Hepatocyte (in vitro differentiated cells): ENCODE measurements around the gene RAB1A. TPM values are rescaled to one million over a fixed set of nuclear protein-coding genes. Genes with fewer than 3 reads are reported as not detected.

Source experiments
- DNase-seq: peaks from one replicate; pipeline ENCODE4 v3.0.0-alpha.2; 2016; ENCODE audit warnings: low spot score
- H2AFZ ChIP-seq: fragments of 200-600 bp; sonication (generic); 2 replicates; pipeline ENCODE4 v1.6.0; 2016; ENCODE audit warnings: antibody characterized with exemption, mild to moderate bottlenecking
- H3K27ac ChIP-seq: fragments of 200-600 bp; sonication (generic); 2 replicates; pipeline ENCODE4 v1.5.1; 2016; ENCODE audit warnings: mild to moderate bottlenecking
- H3K27me3 ChIP-seq: fragments of 200-600 bp; sonication (generic); 2 replicates; pipeline ENCODE4 v1.6.1; 2016
- H3K36me3 ChIP-seq: fragments of 200-600 bp; sonication (generic); replicated peaks from 2 replicates; pipeline ENCODE4 v1.5.1; 2016; ENCODE audit warnings: low read depth; ENCODE audit not compliant: insufficient read depth
- H3K4me1 ChIP-seq: fragments of 200-600 bp; sonication (generic); 2 replicates; pipeline ENCODE4 v1.5.1; 2016; ENCODE audit warnings: mild to moderate bottlenecking, moderate library complexity; ENCODE audit not compliant: insufficient read depth
- H3K4me2 ChIP-seq: fragments of 200-600 bp; sonication (generic); 2 replicates; pipeline ENCODE4 v1.6.0; 2016
- H3K4me3 ChIP-seq: fragments of 200-600 bp; sonication (generic); 2 replicates; pipeline ENCODE4 v1.5.1; 2016; ENCODE audit warnings: mild to moderate bottlenecking
- H3K79me2 ChIP-seq: fragments of 200-600 bp; sonication (generic); 2 replicates; pipeline ENCODE4 v1.6.0; 2017; ENCODE audit warnings: mild to moderate bottlenecking
- H3K9me2 ChIP-seq: fragments of 200-600 bp; sonication (generic); replicated peaks from 2 replicates; pipeline ENCODE4 v1.6.0; 2017; ENCODE audit warnings: mild to moderate bottlenecking; ENCODE audit not compliant: insufficient read depth
- H3K9me3 ChIP-seq: fragments of 200-600 bp; sonication (generic); 2 replicates; pipeline ENCODE4 v1.5.1; 2016; ENCODE audit warnings: low read depth, mild to moderate bottlenecking
- H4K20me1 ChIP-seq: fragments of 200-600 bp; sonication (generic); 2 replicates; pipeline ENCODE4 v1.6.0; 2016; ENCODE audit warnings: mild to moderate bottlenecking; ENCODE audit not compliant: insufficient read depth, poor library complexity, severe bottlenecking
- EZH2 ChIP-seq: fragments of 200-600 bp; sonication (generic); IDR thresholded peaks from 2 replicates; pipeline ENCODE4 v1.6.1; 2016; ENCODE audit warnings: antibody characterized with exemption, mild to moderate bottlenecking, borderline replicate concordance
- EZH2phosphoT487 ChIP-seq: fragments of 200-600 bp; sonication (generic); IDR thresholded peaks from one replicate; pipeline ENCODE4 v1.6.1; 2018; ENCODE audit warnings: antibody characterized with exemption, mild to moderate bottlenecking, low read depth, moderate library complexity; ENCODE audit not compliant: unreplicated experiment, severe bottlenecking
- WGBS: methylation state at CpG from one replicate; pipeline ENCODE4 v1.1.6; 2016; ENCODE audit warnings: low lambda C conversion rate; ENCODE audit errors: missing lambda C conversion rate; 5-methylcytosine and 5-hydroxymethylcytosine counted together
- polyA plus RNA-seq: library from polyadenylated mRNA; unstranded; fragments of >200 nt; fragmentation: Nextera tagmentation; extraction: Ambion mirVana; gene quantifications from 2 replicates; pipeline ENCODE4 v1.2.1, GENCODE V29; 2016
- total RNA-seq: library from RNA; depleted of rRNA; stranded (reverse); fragments of >200 nt; gene quantifications from 2 replicates; pipeline ENCODE4 v1.2.3, GENCODE V29; 2014
- TF ChIP-seq, protein P1 (sequence below): fragments of 200-600 bp; sonication (generic); IDR thresholded peaks from 2 replicates; pipeline ENCODE4 v1.5.1; 2016; ENCODE audit warnings: antibody characterized with exemption, mild to moderate bottlenecking; ENCODE audit not compliant: poor library complexity

Gene RAB1A
- total and polyA plus RNA-seq, 2 experiments from 2014 or later: 200 to 347 TPM

DNA sequence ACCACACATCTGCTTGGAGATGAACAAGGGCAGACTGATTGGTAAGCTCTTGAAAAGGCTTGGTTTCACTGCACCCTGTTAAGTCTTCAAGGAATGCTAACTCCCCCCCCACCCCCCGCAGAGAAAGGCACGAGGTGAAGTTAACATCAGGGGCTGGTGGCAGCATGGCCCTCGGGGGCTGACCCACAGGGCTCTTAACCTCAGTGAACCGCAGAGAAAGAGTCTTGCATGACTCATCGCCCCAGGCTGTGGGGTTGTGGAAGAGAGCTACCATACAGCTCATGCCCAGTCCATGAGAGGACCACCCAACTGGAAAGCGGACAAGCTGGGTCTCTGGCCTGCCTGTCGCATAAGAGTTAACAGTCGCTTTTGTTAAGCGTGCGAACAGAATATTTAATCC, 84.3 kb downstream of the RAB1A start:
- TF ChIP-seq EZH2phosphoT487: no peak
- TF ChIP-seq, protein P1, sequence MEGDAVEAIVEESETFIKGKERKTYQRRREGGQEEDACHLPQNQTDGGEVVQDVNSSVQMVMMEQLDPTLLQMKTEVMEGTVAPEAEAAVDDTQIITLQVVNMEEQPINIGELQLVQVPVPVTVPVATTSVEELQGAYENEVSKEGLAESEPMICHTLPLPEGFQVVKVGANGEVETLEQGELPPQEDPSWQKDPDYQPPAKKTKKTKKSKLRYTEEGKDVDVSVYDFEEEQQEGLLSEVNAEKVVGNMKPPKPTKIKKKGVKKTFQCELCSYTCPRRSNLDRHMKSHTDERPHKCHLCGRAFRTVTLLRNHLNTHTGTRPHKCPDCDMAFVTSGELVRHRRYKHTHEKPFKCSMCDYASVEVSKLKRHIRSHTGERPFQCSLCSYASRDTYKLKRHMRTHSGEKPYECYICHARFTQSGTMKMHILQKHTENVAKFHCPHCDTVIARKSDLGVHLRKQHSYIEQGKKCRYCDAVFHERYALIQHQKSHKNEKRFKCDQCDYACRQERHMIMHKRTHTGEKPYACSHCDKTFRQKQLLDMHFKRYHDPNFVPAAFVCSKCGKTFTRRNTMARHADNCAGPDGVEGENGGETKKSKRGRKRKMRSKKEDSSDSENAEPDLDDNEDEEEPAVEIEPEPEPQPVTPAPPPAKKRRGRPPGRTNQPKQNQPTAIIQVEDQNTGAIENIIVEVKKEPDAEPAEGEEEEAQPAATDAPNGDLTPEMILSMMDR: no peak
- no peak for TF ChIP-seq EZH2
- Histone ChIP-seq H3K9me3 (no peaks in the 10 kb centered on the region), H2AFZ (no peak overlapping the region), H3K36me3 (no peaks in the 10 kb centered on the region), H4K20me1 (no peaks in the 10 kb centered on the region), H3K9me2 (no peaks in the 10 kb centered on the region), H3K27me3 (no peaks in the 10 kb centered on the region), H3K4me2 (no peak overlapping the region), H3K4me1 (no peaks in the 10 kb centered on the region), H3K4me3 (no peak overlapping the region), H3K79me2 (no peaks in the 10 kb centered on the region), H3K27ac (no peak overlapping the region)
- DNase-seq: no peak
- 52% methylated on average over 10 of the region's 10 CpGs for WGBS

DNA sequence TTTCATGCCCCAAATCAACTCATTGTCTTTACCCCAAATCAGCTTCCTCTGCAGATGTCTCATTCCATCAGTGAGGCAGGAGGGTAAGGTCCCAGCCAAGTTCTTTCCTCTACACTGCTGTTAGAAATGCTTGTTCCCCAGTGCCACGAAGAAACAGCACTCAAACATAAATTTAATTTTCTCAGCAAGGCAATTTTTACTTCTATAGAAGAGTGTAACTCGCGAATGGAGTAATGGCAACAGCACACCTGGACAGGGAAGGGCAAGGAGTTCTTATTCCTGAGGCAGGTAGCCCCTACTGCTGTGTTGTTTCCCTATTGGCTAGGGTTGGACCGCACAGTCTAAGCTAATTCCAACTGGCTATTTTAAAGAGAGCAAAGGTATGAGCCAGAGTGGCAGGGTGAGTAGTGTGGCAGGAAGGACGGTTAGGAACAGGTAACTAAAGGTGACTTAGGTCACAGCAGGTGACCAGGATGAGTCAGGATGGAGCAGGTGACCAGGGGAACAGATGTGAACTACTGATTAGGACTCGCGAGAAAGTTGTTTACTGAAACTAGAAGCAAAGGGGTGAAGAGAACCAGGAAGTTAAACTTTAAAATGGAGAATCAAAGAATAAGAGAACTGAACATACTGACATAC, 85.7 kb downstream of the RAB1A start:
- no peaks in the 10 kb centered on the region for H3K9me2 ChIP-seq
- H3K27ac ChIP-seq: peak overlapping the region; percentile 70
- peak; percentile 62 for DNase-seq
- no peak overlapping the region for H3K4me2 ChIP-seq
- no peak overlapping the region for H2AFZ ChIP-seq
- WGBS: 62% methylated on average over 7 of the region's 7 CpGs
- no peaks in the 10 kb centered on the region for H4K20me1 ChIP-seq
- TF ChIP-seq EZH2phosphoT487 (no peak), EZH2 (no peak)
- TF ChIP-seq, protein P1: no peak
- no peaks in the 10 kb centered on the region for H3K27me3 ChIP-seq
- no peaks in the 10 kb centered on the region for H3K79me2 ChIP-seq
- no peaks in the 10 kb centered on the region for H3K36me3 ChIP-seq
- H3K9me3 ChIP-seq: no peaks in the 10 kb centered on the region
- no peaks in the 10 kb centered on the region for H3K4me1 ChIP-seq
- no peak overlapping the region for H3K4me3 ChIP-seq

DNA sequence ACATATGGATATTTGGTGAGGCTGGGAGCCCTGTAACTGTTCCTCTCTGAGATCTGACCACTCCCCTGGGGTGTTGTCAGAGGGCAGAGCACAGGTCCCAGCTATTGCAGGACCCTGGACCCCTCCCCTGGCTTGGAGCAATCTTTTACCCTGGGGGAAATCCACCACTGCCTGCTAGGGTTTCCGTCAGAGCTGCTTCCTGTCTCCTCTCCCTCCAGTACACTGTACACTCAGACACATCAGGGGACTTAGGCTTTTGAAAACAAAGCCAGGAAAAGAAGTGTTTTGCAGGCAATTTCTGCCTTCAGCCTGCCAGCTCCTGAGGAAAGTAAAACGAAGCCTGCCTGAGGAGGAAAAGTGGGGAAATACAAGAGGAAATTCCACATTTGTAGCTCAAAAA, 86.9 kb downstream of the RAB1A start:
- Histone ChIP-seq H3K27me3 (no peaks in the 10 kb centered on the region), H3K27ac (no peak overlapping the region), H3K4me2 (no peak overlapping the region), H3K9me2 (no peaks in the 10 kb centered on the region), H4K20me1 (no peaks in the 10 kb centered on the region), H3K4me1 (no peaks in the 10 kb centered on the region), H3K4me3 (no peak overlapping the region), H3K9me3 (no peaks in the 10 kb centered on the region), H3K79me2 (no peaks in the 10 kb centered on the region), H3K36me3 (no peaks in the 10 kb centered on the region), H2AFZ (no peak overlapping the region)
- WGBS: 69% methylated on average over 2 of the region's 2 CpGs
- no peak for TF ChIP-seq EZH2
- TF ChIP-seq, protein P1: no peak
- TF ChIP-seq EZH2phosphoT487: no peak
- DNase-seq: no peak
